ENCODE data around the gene SIRPA. TPM values are rescaled to one million over a fixed set of nuclear protein-coding genes. Genes with fewer than 3 reads are reported as not detected.

SIRPA gene
- total RNA-seq, 1 donor from 2014 or later: 13.0 TPM

DNA sequence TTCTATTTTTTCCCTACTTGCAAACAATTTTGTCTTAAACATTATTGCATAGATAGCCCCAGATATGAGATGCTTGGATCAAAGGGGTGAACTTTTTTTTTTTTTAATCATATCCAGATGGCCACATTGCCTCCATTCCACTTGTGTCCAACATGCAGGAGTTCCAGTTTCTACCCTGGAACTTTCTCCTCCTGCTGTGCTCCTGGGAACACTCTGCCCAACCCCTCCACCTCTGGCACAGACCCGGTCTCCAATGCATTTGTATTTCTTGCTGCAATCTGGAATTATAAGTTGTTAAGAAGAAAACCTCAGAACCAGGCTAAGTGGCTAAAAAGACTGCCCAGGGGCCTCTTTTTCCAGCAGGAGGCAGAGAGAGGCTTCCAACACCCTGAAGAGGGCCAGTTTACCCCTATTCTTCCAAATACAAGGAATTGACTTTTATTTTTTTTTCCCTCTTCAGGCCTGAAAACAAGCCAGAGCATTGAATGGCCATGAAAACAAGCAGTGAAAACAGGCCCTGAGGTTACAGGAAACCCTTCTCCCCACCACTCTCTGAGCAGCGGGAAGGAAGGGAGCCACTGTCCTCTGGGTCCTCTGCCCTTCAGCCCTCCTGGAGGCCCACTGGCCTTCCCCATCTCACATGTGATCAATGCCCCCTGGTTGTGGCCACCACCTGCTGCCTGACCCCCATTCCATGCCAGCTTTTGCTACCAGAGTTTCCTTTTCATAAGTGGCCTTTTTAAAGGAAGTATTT lies 54.3 kb downstream of the SIRPA start:
- Mint-ChIP-seq H3K4me3 (ENCODE audit: unreplicated experiment) (peak overlapping the region; percentile 42), H3K27me3 (ENCODE audit: unreplicated experiment) (peaks cover 48% of the 10 kb centered on the region), H3K4me1 (ENCODE audit: unreplicated experiment) (peaks cover 29% of the 10 kb centered on the region), H3K9me3 (ENCODE audit: unreplicated experiment) (no peaks in the 10 kb centered on the region), H3K36me3 (ENCODE audit: unreplicated experiment) (no peaks in the 10 kb centered on the region), H3K27ac (ENCODE audit: unreplicated experiment) (peak overlapping the region; percentile 70)
- TF ChIP-seq, protein P1, sequence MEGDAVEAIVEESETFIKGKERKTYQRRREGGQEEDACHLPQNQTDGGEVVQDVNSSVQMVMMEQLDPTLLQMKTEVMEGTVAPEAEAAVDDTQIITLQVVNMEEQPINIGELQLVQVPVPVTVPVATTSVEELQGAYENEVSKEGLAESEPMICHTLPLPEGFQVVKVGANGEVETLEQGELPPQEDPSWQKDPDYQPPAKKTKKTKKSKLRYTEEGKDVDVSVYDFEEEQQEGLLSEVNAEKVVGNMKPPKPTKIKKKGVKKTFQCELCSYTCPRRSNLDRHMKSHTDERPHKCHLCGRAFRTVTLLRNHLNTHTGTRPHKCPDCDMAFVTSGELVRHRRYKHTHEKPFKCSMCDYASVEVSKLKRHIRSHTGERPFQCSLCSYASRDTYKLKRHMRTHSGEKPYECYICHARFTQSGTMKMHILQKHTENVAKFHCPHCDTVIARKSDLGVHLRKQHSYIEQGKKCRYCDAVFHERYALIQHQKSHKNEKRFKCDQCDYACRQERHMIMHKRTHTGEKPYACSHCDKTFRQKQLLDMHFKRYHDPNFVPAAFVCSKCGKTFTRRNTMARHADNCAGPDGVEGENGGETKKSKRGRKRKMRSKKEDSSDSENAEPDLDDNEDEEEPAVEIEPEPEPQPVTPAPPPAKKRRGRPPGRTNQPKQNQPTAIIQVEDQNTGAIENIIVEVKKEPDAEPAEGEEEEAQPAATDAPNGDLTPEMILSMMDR (IDR thresholded peaks at IDR 0.05): no peak
- DNase-seq (ENCODE audit: extremely low spot score, unreplicated experiment): no peak

DNA sequence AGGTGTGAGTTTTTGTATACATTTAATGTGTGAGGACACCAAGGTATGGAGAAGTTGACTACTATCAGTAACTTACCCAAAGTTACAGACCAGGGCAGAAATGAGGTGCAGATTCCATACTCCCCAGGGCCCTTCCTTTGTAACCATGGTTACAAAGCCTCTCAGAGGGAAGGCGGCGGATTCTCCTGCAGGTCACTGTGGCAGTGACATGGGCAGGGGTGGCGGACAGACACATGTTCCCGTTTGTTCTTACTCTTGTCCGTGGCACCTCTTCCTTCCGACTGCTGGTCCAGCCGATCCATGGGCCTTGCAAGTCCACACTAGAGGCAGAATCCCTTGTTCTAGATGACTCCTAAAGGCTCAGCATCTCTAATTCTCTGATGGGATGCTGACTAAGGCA lies 55.6 kb downstream of the SIRPA start:
- DNase-seq (ENCODE audit: extremely low spot score, unreplicated experiment): no peak
- Mint-ChIP-seq H3K4me3 (ENCODE audit: unreplicated experiment) (no peak overlapping the region), H3K36me3 (ENCODE audit: unreplicated experiment) (no peaks in the 10 kb centered on the region), H3K9me3 (ENCODE audit: unreplicated experiment) (no peaks in the 10 kb centered on the region), H3K27ac (ENCODE audit: unreplicated experiment) (no peak overlapping the region), H3K4me1 (ENCODE audit: unreplicated experiment) (peaks cover 29% of the 10 kb centered on the region), H3K27me3 (ENCODE audit: unreplicated experiment) (peaks cover 45% of the 10 kb centered on the region)
- TF ChIP-seq, protein P1 (IDR thresholded peaks at IDR 0.05): no peak

DNA sequence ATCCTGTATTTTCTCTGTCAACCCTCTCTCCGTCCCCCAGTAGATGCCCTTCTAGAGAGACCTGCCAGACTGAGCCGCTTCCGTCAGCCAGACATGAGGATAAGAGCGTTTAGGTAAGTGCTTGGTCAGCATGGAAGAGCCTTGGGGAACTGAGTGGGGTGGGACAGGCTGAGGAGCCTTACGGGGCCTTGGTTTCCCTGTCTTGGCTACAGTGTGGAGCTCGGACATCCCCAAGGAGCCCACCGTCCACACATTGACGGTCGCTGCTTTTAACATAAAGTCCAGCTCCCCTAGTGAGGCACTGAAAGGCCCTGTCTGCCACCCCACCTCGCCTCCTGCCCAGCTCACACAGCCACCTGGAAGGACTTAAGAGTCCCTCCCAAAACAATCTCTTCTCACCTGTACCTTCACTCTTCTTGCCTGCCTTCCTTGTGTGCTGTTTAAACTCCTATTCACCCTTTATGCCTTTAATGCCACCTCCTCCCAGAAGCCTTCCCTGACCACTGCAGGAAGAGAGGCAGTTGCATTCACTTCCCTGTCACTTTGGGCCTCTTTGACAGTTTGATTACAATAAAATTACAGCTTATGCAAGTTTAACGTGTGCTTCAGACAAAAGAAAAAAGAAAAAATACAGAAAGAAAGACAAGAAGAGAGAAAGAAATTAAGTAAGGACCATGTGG lies 56.4 kb downstream of the SIRPA start:
- no peak for DNase-seq (ENCODE audit: extremely low spot score, unreplicated experiment)
- peaks cover 29% of the 10 kb centered on the region for H3K4me1 Mint-ChIP-seq (ENCODE audit: unreplicated experiment)
- H3K27ac Mint-ChIP-seq (ENCODE audit: unreplicated experiment): no peak overlapping the region
- H3K27me3 Mint-ChIP-seq (ENCODE audit: unreplicated experiment): peaks cover 47% of the 10 kb centered on the region
- no peaks in the 10 kb centered on the region for H3K36me3 Mint-ChIP-seq (ENCODE audit: unreplicated experiment)
- no peaks in the 10 kb centered on the region for H3K9me3 Mint-ChIP-seq (ENCODE audit: unreplicated experiment)
- H3K4me3 Mint-ChIP-seq (ENCODE audit: unreplicated experiment): no peak overlapping the region
- TF ChIP-seq, protein P1 (IDR thresholded peaks at IDR 0.05): no peak

DNA sequence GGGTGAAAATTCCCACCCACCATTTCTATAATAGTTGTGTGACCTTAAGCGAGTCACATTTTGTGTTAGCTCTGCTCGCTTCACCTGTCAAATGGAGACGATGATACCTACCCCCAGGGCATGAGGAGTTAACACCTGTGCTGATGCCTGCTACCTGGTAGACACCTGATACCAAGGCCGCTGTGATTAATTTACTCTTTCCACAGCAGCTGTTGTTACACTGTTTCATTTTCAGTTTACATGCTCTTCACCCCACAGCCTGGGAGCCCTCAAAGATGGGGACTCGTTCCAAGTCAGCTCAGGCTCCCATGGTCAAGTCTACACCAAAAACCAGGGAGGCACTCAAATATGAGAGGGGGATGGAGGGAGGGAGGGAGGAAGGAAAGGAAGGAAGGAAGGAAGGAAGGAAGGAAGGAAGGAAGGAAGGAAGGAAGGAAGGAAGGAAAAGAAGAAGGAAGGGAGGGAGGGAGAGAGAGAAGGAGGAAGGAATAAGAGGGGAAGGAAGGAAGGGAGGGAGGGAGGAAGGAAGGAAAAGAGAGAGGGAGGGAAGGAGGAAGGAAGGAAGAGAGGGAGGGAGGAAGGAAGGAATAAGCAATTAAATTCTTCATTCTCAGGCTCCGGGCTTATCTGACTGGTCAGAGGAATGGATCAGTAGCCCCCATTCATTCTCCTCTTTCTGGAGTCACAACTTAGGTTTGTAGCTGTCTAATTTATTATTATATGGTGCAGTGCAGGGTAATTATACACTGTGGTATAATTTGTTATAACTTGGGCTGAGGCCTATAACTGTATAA lies 57.7 kb downstream of the SIRPA start:
- Mint-ChIP-seq H3K4me3 (ENCODE audit: unreplicated experiment) (no peak overlapping the region), H3K9me3 (ENCODE audit: unreplicated experiment) (no peaks in the 10 kb centered on the region), H3K27me3 (ENCODE audit: unreplicated experiment) (peaks cover 34% of the 10 kb centered on the region), H3K4me1 (ENCODE audit: unreplicated experiment) (peaks cover 22% of the 10 kb centered on the region), H3K36me3 (ENCODE audit: unreplicated experiment) (no peaks in the 10 kb centered on the region), H3K27ac (ENCODE audit: unreplicated experiment) (no peak overlapping the region)
- no peak for DNase-seq (ENCODE audit: extremely low spot score, unreplicated experiment)
- TF ChIP-seq, protein P1 (IDR thresholded peaks at IDR 0.05): no peak

DNA sequence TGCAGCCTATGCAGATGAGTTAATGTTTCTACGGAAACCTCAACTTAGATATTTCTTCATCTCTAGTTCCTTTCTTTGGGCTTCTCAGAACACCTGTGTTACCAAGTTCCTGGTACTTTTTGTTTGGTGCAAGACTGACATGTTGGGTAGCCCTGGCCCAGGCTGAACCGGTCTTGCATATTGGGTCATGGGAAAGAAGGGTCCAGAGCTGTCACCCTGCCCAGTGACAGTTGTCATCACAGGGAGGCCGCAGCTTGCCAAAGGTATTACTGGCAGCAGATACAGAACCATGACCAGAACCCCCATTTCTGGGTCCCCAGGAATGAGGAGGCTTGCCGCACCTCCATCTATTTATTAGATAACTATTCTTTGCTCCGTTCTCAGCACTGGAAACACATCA lies 58.4 kb downstream of the SIRPA start:
- DNase-seq (ENCODE audit: extremely low spot score, unreplicated experiment): no peak
- Mint-ChIP-seq H3K27ac (ENCODE audit: unreplicated experiment) (no peak overlapping the region), H3K27me3 (ENCODE audit: unreplicated experiment) (peaks cover 32% of the 10 kb centered on the region), H3K36me3 (ENCODE audit: unreplicated experiment) (no peaks in the 10 kb centered on the region), H3K4me1 (ENCODE audit: unreplicated experiment) (peaks cover 20% of the 10 kb centered on the region), H3K4me3 (ENCODE audit: unreplicated experiment) (no peak overlapping the region), H3K9me3 (ENCODE audit: unreplicated experiment) (no peaks in the 10 kb centered on the region)
- TF ChIP-seq, protein P1 (IDR thresholded peaks at IDR 0.05): no peak
